HEK293 (cell line): Measurements from ENCODE around the gene KRT12.

Experiments
- CTCF ChIP-seq: fragments of 450-650 bp; formaldehyde crosslinking; IDR thresholded peaks from 2 replicates; pipeline ENCODE4 v1.5.1; 2016; ENCODE audit warnings: missing biosample characterization, missing genetic modification characterization
- MEIS1 ChIP-seq: sonication (generic); formaldehyde crosslinking; IDR thresholded peaks from 2 replicates; pipeline ENCODE4 v1.8.1; 2022; ENCODE audit warnings: missing genetic modification reagents, mild to moderate bottlenecking, borderline replicate concordance
- REST ChIP-seq: fragments of 450-650 bp; formaldehyde crosslinking; IDR thresholded peaks from 2 replicates; pipeline ENCODE4 v1.5.1; 2016; ENCODE audit warnings: missing biosample characterization, missing genetic modification characterization
- ZBTB17 ChIP-seq: fragments of 450-650 bp; formaldehyde crosslinking; IDR thresholded peaks from 2 replicates; pipeline ENCODE4 v1.5.1; 2016; ENCODE audit warnings: missing biosample characterization, missing genetic modification characterization
- ZFP41 ChIP-seq: fragments of 450-650 bp; formaldehyde crosslinking; IDR thresholded peaks from 2 replicates; pipeline ENCODE4 v1.5.1; 2016; ENCODE audit warnings: missing biosample characterization, missing genetic modification characterization, borderline replicate concordance
- ZNF24 ChIP-seq: fragments of 450-650 bp; formaldehyde crosslinking; IDR thresholded peaks from 2 replicates; pipeline ENCODE4 v1.5.1; 2016; ENCODE audit warnings: missing biosample characterization, missing genetic modification characterization
- ZNF266 ChIP-seq: fragments of 450-650 bp; formaldehyde crosslinking; IDR thresholded peaks from 2 replicates; pipeline ENCODE4 v1.5.1; 2016; ENCODE audit warnings: missing biosample characterization, missing genetic modification characterization, low read depth
- ZNF501 ChIP-seq: fragments of 450-650 bp; formaldehyde crosslinking; IDR thresholded peaks from 2 replicates; pipeline ENCODE4 v1.5.1; 2016; ENCODE audit warnings: missing biosample characterization, missing genetic modification characterization
- ZNF600 ChIP-seq: fragments of 450-650 bp; formaldehyde crosslinking; IDR thresholded peaks from 2 replicates; pipeline ENCODE4 v1.5.1; 2016; ENCODE audit warnings: missing biosample characterization, missing genetic modification characterization
- ZNF664 ChIP-seq: fragments of 450-650 bp; formaldehyde crosslinking; IDR thresholded peaks from 2 replicates; pipeline ENCODE4 v1.5.1; 2016; ENCODE audit warnings: missing biosample characterization, missing genetic modification characterization
- TF ChIP-seq, protein P1 (sequence below): fragments of 450-650 bp; formaldehyde crosslinking; IDR thresholded peaks from 2 replicates; pipeline ENCODE4 v1.5.1; 2017; ENCODE audit warnings: missing biosample characterization, missing genetic modification characterization
- TF ChIP-seq, protein P2 (sequence below): fragments of 450-650 bp; formaldehyde crosslinking; IDR thresholded peaks from 2 replicates; pipeline ENCODE4 v1.5.1; 2017; ENCODE audit warnings: missing biosample characterization, mild to moderate bottlenecking, missing genetic modification characterization, moderate library complexity
- TF ChIP-seq, protein P3 (sequence below): fragments of 450-650 bp; formaldehyde crosslinking; IDR thresholded peaks from 2 replicates; pipeline ENCODE4 v1.5.1; 2016; ENCODE audit warnings: missing biosample characterization, missing genetic modification characterization

- TF ChIP-seq CTCF (tag by site-specific recombination) (no peak), ZBTB17 (tag by site-specific recombination) (no peak), ZNF600 (tag by site-specific recombination) (no peak), ZNF266 (no peak), ZNF664 (tag by site-specific recombination) (no peak), MEIS1 (CRISPR knock-in tag) (no peak), REST (tag by site-specific recombination) (no peak), ZNF501 (tag by site-specific recombination) (no peak), ZFP41 (tag by site-specific recombination) (no peak), ZNF24 (no peak)
- TF ChIP-seq, protein P1, sequence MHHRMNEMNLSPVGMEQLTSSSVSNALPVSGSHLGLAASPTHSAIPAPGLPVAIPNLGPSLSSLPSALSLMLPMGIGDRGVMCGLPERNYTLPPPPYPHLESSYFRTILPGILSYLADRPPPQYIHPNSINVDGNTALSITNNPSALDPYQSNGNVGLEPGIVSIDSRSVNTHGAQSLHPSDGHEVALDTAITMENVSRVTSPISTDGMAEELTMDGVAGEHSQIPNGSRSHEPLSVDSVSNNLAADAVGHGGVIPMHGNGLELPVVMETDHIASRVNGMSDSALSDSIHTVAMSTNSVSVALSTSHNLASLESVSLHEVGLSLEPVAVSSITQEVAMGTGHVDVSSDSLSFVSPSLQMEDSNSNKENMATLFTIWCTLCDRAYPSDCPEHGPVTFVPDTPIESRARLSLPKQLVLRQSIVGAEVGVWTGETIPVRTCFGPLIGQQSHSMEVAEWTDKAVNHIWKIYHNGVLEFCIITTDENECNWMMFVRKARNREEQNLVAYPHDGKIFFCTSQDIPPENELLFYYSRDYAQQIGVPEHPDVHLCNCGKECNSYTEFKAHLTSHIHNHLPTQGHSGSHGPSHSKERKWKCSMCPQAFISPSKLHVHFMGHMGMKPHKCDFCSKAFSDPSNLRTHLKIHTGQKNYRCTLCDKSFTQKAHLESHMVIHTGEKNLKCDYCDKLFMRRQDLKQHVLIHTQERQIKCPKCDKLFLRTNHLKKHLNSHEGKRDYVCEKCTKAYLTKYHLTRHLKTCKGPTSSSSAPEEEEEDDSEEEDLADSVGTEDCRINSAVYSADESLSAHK (tag by site-specific recombination): no peak
- TF ChIP-seq, protein P2, sequence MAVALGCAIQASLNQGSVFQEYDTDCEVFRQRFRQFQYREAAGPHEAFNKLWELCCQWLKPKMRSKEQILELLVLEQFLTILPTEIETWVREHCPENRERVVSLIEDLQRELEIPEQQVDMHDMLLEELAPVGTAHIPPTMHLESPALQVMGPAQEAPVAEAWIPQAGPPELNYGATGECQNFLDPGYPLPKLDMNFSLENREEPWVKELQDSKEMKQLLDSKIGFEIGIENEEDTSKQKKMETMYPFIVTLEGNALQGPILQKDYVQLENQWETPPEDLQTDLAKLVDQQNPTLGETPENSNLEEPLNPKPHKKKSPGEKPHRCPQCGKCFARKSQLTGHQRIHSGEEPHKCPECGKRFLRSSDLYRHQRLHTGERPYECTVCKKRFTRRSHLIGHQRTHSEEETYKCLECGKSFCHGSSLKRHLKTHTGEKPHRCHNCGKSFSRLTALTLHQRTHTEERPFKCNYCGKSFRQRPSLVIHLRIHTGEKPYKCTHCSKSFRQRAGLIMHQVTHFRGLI (tag by site-specific recombination): no peak
- TF ChIP-seq, protein P3, sequence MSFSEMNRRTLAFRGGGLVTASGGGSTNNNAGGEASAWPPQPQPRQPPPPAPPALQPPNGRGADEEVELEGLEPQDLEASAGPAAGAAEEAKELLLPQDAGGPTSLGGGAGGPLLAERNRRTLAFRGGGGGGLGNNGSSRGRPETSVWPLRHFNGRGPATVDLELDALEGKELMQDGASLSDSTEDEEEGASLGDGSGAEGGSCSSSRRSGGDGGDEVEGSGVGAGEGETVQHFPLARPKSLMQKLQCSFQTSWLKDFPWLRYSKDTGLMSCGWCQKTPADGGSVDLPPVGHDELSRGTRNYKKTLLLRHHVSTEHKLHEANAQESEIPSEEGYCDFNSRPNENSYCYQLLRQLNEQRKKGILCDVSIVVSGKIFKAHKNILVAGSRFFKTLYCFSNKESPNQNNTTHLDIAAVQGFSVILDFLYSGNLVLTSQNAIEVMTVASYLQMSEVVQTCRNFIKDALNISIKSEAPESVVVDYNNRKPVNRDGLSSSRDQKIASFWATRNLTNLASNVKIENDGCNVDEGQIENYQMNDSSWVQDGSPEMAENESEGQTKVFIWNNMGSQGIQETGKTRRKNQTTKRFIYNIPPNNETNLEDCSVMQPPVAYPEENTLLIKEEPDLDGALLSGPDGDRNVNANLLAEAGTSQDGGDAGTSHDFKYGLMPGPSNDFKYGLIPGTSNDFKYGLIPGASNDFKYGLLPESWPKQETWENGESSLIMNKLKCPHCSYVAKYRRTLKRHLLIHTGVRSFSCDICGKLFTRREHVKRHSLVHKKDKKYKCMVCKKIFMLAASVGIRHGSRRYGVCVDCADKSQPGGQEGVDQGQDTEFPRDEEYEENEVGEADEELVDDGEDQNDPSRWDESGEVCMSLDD (tag by site-specific recombination): no peak
Observed at GRCh38 chr17:40910441-40910841, 43.4 kb upstream of the KRT12 start.
